BJ (cell line): ENCODE results near the gene GRK3. TPM values are rescaled to one million over a fixed set of nuclear protein-coding genes. Genes with fewer than 3 reads are reported as not detected.

Experiments used
- CTCF ChIA-PET: fragments of 350-600 bp; formaldehyde crosslinking; extraction: SDS; loops from one replicate; lab custom pipeline; 2021; ENCODE audit warnings: antibody characterized with exemption, inconsistent platforms; lab: Yijun Ruan, JAX
- POLR2A ChIA-PET: fragments of 300-600 bp; sonication (Branson Sonifier 250); formaldehyde crosslinking; extraction: SDS; loops from one replicate; lab custom pipeline; 2021; ENCODE audit warnings: antibody characterized with exemption; lab: Charles Lee
- DNase-seq: peaks from one replicate; pipeline ENCODE4 v3.0.0-alpha.2; 2011; ENCODE audit warnings: low read depth
- H3K27me3 ChIP-seq: 2 replicates; pipeline ENCODE4 v1.6.0; 2011; ENCODE audit warnings: low read length; ENCODE audit not compliant: control insufficient read depth, insufficient read depth
- H3K36me3 ChIP-seq: 2 replicates; pipeline ENCODE4 v1.5.1; 2011; ENCODE audit warnings: low read length; ENCODE audit not compliant: control insufficient read depth, insufficient read depth
- H3K4me3 ChIP-seq: 2 replicates; pipeline ENCODE4 v1.5.1; 2011; ENCODE audit warnings: low read depth, mild to moderate bottlenecking, control low read depth, low read length
- CTCF ChIP-seq: IDR thresholded peaks from 2 replicates; pipeline ENCODE4 v1.5.1; 2011; ENCODE audit warnings: low read depth, mild to moderate bottlenecking, control low read depth, inconsistent platforms, low read length, moderate library complexity; ENCODE audit not compliant: insufficient read depth
- polyA plus RNA-seq: library from polyadenylated mRNA; depleted of rRNA; stranded (reverse); fragments of >200 nt; gene quantifications from 2 replicates; pipeline ENCODE4 v1.2.3, GENCODE V29; 2011

Gene GRK3
- polyA plus RNA-seq, 1 experiment: 0.72 TPM

GRCh38 chr22:25770333-25770732, 205.9 kb downstream of the GRK3 start:
- POLR2A ChIA-PET: no interaction called here
- TF ChIP-seq CTCF: no peak
- Histone ChIP-seq H3K27me3 (no peaks in the 10 kb centered on the region), H3K36me3 (no peaks in the 10 kb centered on the region), H3K4me3 (no peak overlapping the region)
- no peak for DNase-seq
- CTCF ChIA-PET: interaction anchor here (2.1 kb wide), 1 partner anchor 308 kb away, joined by 11 read pairs; no protein-coding TSS in a partner anchor

GRCh38 chr22:25772288-25772687, 207.8 kb downstream of the GRK3 start:
- POLR2A ChIA-PET: no interaction called here
- TF ChIP-seq CTCF: no peak
- no peak overlapping the region for H3K4me3 ChIP-seq
- CTCF ChIA-PET: interaction anchor here (0.6 to 8.6 kb wide), 39 partner anchors 10 to 596 kb away, joined by 3 to 87 read pairs (median 4); no protein-coding TSS in a partner anchor
- no peak for DNase-seq
- H3K27me3 ChIP-seq: no peaks in the 10 kb centered on the region
- no peaks in the 10 kb centered on the region for H3K36me3 ChIP-seq

GRCh38 chr22:25774575-25775026, 210.1 kb downstream of the GRK3 start:
- H3K27me3 ChIP-seq: no peaks in the 10 kb centered on the region
- no peak for DNase-seq
- H3K4me3 ChIP-seq: no peak overlapping the region
- H3K36me3 ChIP-seq: no peaks in the 10 kb centered on the region
- TF ChIP-seq CTCF: peak; percentile 69
- POLR2A ChIA-PET: no interaction called here
- CTCF ChIA-PET: interaction anchor here (1.0 to 8.6 kb wide), 5 partner anchors 9 to 557 kb away, joined by 3 to 87 read pairs (median 38); no protein-coding TSS in a partner anchor

GRCh38 chr22:25775531-25775930, 211.1 kb downstream of the GRK3 start:
- H3K4me3 ChIP-seq: no peak overlapping the region
- ChIA-PET CTCF (interaction anchor here (1.0 to 8.6 kb wide), 2 partner anchors 10 to 556 kb away, joined by 3 to 87 read pairs; no protein-coding TSS in a partner anchor), POLR2A (no interaction called here)
- H3K36me3 ChIP-seq: no peaks in the 10 kb centered on the region
- no peak for TF ChIP-seq CTCF
- H3K27me3 ChIP-seq: no peaks in the 10 kb centered on the region
- no peak for DNase-seq

GRCh38 chr22:25777411-25777810, 212.9 kb downstream of the GRK3 start:
- Histone ChIP-seq H3K36me3 (no peaks in the 10 kb centered on the region), H3K27me3 (no peaks in the 10 kb centered on the region), H3K4me3 (no peak overlapping the region)
- TF ChIP-seq CTCF: no peak
- ChIA-PET CTCF (interaction anchor here (1.0 to 8.6 kb wide), 9 partner anchors 10 to 575 kb away, joined by 3 to 87 read pairs (median 3); no protein-coding TSS in a partner anchor), POLR2A (no interaction called here)
- no peak for DNase-seq
